Natural killer cell treated with Interleukin-12 subunit alpha and Interleukin-12 subunit beta and Interleukin-15 and Interleukin-18, amount 100 ng/mL, for 72 hours (primary cell): ENCODE measurements around the gene EGFR. TPM values are rescaled to one million over a fixed set of nuclear protein-coding genes. Genes with fewer than 3 reads are reported as not detected.

ENCODE experiments used
- ATAC-seq, 2 donors: fragments of 150-1000 bp; cut with Tn5 transposase in 1 of 2; sonication (Bioruptor Pico), chemical (Tn5 transposase) in 1 of 2; 2 replicates each; pipeline ENCODE4 v1.10.0; 2021
- DNase-seq: peaks from one replicate; pipeline ENCODE4 v3.0.0; 2022; ENCODE audit warnings: low spot score
- H3K27ac Mint-ChIP-seq, 2 donors: 1 replicate in 1 of 2; 2 replicates in 1 of 2; pipeline ENCODE4 v1.8.0; 2022; ENCODE audit warnings: mixed read lengths in 2 of 2, mild to moderate bottlenecking in 1 of 2, moderate library complexity in 1 of 2
- H3K27me3 Mint-ChIP-seq, 2 donors: 1 replicate in 1 of 2; 2 replicates in 1 of 2; pipeline ENCODE4 v1.8.0; 2022; ENCODE audit warnings: mixed read lengths in 2 of 2
- H3K36me3 Mint-ChIP-seq: one replicate; pipeline ENCODE4 v1.8.0; 2022; ENCODE audit warnings: mixed read lengths
- H3K4me1 Mint-ChIP-seq, 2 donors: 1 replicate in 1 of 2; 2 replicates in 1 of 2; pipeline ENCODE4 v1.8.0; 2022; ENCODE audit warnings: low read depth in 2 of 2, mixed read lengths in 2 of 2, mild to moderate bottlenecking in 1 of 2
- H3K4me3 Mint-ChIP-seq: one replicate; pipeline ENCODE4 v1.8.0; 2022; ENCODE audit warnings: mixed read lengths
- H3K9me3 Mint-ChIP-seq: 2 replicates; pipeline ENCODE4 v1.8.0; 2022; ENCODE audit warnings: mixed read lengths
- total RNA-seq, 2 donors: library from RNA; stranded (reverse); gene quantifications; one replicate each; pipeline ENCODE4 v1.2.3, GENCODE V29; 2022

The EGFR gene
- total RNA-seq, 2 donors from 2014 or later: not detected

DNA sequence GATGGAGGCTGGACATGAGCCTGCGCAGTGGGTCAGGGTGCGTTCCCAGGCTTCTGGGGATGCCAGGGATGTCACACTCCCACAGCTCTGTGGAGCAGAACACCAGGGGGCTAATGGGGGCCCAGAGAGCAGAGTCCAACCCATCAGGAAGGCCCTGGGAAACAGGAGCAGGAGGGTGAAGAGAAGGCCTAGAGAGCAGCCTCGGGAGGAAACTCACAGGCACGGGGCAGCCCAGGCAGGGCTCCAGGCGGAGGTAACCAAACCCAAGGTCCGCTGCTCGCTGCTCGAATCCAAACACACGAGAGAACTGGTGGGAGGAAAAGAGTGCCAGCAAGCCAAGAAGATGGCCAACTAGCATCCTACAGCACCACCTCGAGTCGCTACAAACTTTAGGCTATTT is 215.6 kb downstream of the EGFR start:
- peaks cover 6% of the 10 kb centered on the region for H3K36me3 Mint-ChIP-seq
- peaks cover 5% of the 10 kb centered on the region for H3K9me3 Mint-ChIP-seq
- no peaks in the 10 kb centered on the region for H3K4me1 Mint-ChIP-seq
- DNase-seq: no peak
- peaks cover 8 to 35% of the 10 kb centered on the region in 2 donors for H3K27me3 Mint-ChIP-seq
- no peak overlapping the region for H3K4me3 Mint-ChIP-seq
- ATAC-seq: no peak
- no peak overlapping the region for H3K27ac Mint-ChIP-seq

GRCh38 chr7:55235115-55235514 is 216.3 kb downstream of the EGFR start:
- no peak for DNase-seq

GRCh38 chr7:55235801-55236200 is 217.0 kb downstream of the EGFR start:
- H3K4me3 Mint-ChIP-seq: no peak overlapping the region
- H3K9me3 Mint-ChIP-seq: no peaks in the 10 kb centered on the region
- peaks cover 6 to 7% of the 10 kb centered on the region in 2 donors for H3K4me1 Mint-ChIP-seq
- DNase-seq (no peak), ATAC-seq (no peak)
- H3K27ac Mint-ChIP-seq: no peak overlapping the region
- H3K27me3 Mint-ChIP-seq: peaks cover 11 to 29% of the 10 kb centered on the region in 2 donors
- no peaks in the 10 kb centered on the region for H3K36me3 Mint-ChIP-seq

More at GRCh38 chr7:55235115-55235514, 216.3 kb downstream of the EGFR start:
- no peak overlapping the region for H3K4me3 Mint-ChIP-seq
- H3K4me1 Mint-ChIP-seq: peaks cover 0 to under 1% of the 10 kb centered on the region in 2 donors
- peaks cover 11 to 30% of the 10 kb centered on the region in 2 donors for H3K27me3 Mint-ChIP-seq
- H3K27ac Mint-ChIP-seq: no peak overlapping the region
- H3K36me3 Mint-ChIP-seq: no peaks in the 10 kb centered on the region
- ATAC-seq: no peak
- H3K9me3 Mint-ChIP-seq: no peaks in the 10 kb centered on the region

DNA sequence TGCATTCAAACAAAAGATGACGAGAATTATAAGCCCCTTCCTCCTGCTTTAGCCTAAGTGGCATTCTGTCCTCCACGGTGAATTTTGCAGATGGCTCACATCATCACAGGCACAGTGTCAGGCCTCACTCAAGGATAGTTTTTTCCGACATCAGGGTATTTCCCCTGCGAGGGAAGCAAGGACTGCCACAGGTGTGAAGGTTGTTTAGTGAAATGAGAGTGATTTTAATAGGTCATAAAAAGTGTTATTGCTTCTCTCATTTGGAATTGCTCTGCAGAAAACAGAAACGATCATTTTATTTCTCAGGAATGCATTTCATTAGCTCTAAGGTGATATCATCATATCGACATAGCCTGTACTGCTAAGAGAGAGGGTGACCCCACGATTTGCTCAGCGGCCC is 217.7 kb downstream of the EGFR start:
- H3K9me3 Mint-ChIP-seq: no peaks in the 10 kb centered on the region
- peaks cover 10 to 14% of the 10 kb centered on the region in 2 donors for H3K4me1 Mint-ChIP-seq
- no peak overlapping the region for H3K4me3 Mint-ChIP-seq
- H3K27ac Mint-ChIP-seq: no peak overlapping the region
- no peaks in the 10 kb centered on the region for H3K36me3 Mint-ChIP-seq
- H3K27me3 Mint-ChIP-seq: peaks cover 11 to 25% of the 10 kb centered on the region in 2 donors
- ATAC-seq (no peak), DNase-seq (no peak)

GRCh38 chr7:55237156-55237893 is 218.5 kb downstream of the EGFR start:
- Mint-ChIP-seq H3K4me1 (peaks cover 10 to 16% of the 10 kb centered on the region in 2 donors), H3K27ac (no peak overlapping the region), H3K27me3 (peaks cover 13 to 26% of the 10 kb centered on the region in 2 donors), H3K36me3 (no peaks in the 10 kb centered on the region), H3K9me3 (no peaks in the 10 kb centered on the region), H3K4me3 (no peak overlapping the region)
- ATAC-seq (no peak), DNase-seq (no peak)

DNA sequence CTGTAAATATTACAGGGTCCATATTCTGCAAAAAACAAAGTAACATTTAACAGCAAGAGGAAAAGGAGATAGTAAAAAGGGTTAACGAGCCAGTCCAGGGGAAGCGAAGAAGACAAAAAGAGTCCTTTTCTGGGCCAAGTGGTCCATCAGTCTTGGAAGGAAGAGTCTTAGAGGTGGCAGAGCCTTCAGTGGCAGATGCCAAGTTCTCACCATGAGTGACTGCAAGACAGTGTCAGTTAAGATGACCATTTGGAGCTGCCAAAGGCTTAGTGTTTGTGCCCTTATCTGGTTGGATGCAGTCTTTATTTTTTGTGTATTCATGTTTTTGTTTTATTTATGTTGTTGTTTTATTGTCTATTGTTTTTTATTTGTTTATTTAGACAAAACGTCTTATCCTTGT is 220.6 kb downstream of the EGFR start:
- ATAC-seq (no peak), DNase-seq (no peak)
- H3K4me1 Mint-ChIP-seq: peaks cover 10 to 16% of the 10 kb centered on the region in 2 donors
- H3K27me3 Mint-ChIP-seq: peaks cover 16 to 27% of the 10 kb centered on the region in 2 donors
- H3K36me3 Mint-ChIP-seq: no peaks in the 10 kb centered on the region
- no peak overlapping the region for H3K4me3 Mint-ChIP-seq
- no peak overlapping the region for H3K27ac Mint-ChIP-seq
- no peaks in the 10 kb centered on the region for H3K9me3 Mint-ChIP-seq

DNA sequence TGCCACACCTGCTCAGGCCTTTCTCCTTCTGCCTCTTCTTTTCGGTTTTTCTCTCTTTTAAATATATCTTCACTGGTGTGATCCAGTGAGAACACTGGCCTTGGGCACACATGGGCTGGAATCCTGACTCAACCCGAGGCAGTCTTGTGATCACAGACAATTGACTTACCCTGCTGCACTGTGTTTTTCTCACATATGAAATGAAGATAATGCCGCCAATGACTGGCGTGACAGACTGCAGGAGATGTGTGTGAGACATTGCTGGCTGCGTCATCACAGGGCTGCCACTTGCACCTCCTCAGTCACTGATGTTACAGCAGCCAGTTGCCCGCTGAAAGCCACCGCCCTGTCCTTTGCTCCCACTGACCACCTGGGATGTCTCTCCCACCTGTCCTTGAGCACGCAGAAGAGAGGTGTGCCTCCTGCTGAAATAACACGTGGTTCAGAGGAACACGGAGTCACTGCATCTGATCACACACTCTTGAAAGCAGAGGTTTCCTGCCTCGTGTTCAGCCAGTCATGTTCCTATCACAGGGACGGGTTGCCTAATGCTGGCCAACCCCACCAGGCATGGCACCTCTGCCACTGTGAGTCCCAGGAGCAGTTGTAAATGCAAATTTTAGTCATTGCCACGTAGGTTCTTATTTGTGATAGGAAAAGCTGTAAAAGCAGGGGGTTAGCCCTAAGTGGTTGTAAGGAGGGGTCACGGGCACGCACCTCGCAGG is 221.8 kb downstream of the EGFR start:
- peak overlapping the region; percentile 50 for H3K4me3 Mint-ChIP-seq
- H3K27me3 Mint-ChIP-seq: peaks cover 16 to 27% of the 10 kb centered on the region in 2 donors
- peak overlapping the region in 1 of 2 donors; percentile 11 for H3K27ac Mint-ChIP-seq
- ATAC-seq (peak; percentile 73 to 88), DNase-seq (no peak)
- H3K4me1 Mint-ChIP-seq: peaks cover 10 to 16% of the 10 kb centered on the region in 2 donors
- H3K9me3 Mint-ChIP-seq: no peaks in the 10 kb centered on the region
- no peaks in the 10 kb centered on the region for H3K36me3 Mint-ChIP-seq

- H3K27me3 Mint-ChIP-seq: peaks cover 14 to 17% of the 10 kb centered on the region in 2 donors
- no peak overlapping the region for H3K27ac Mint-ChIP-seq
- H3K36me3 Mint-ChIP-seq: no peaks in the 10 kb centered on the region
- H3K4me1 Mint-ChIP-seq: peaks cover 10 to 16% of the 10 kb centered on the region in 2 donors
- no peak for DNase-seq
- no peak for ATAC-seq
- H3K9me3 Mint-ChIP-seq: no peaks in the 10 kb centered on the region
- H3K4me3 Mint-ChIP-seq: no peak overlapping the region
These were observed 223.1 kb downstream of the EGFR start for GRCh38 chr7:55241958-55242357.

GRCh38 chr7:55242613-55243012 is 223.8 kb downstream of the EGFR start:
- H3K4me1 Mint-ChIP-seq: peaks cover 10 to 16% of the 10 kb centered on the region in 2 donors
- DNase-seq: no peak
- H3K27ac Mint-ChIP-seq: no peak overlapping the region
- no peak overlapping the region for H3K4me3 Mint-ChIP-seq
- H3K9me3 Mint-ChIP-seq: no peaks in the 10 kb centered on the region
- peaks cover 12 to 17% of the 10 kb centered on the region in 2 donors for H3K27me3 Mint-ChIP-seq
- no peak for ATAC-seq
- H3K36me3 Mint-ChIP-seq: no peaks in the 10 kb centered on the region

DNA sequence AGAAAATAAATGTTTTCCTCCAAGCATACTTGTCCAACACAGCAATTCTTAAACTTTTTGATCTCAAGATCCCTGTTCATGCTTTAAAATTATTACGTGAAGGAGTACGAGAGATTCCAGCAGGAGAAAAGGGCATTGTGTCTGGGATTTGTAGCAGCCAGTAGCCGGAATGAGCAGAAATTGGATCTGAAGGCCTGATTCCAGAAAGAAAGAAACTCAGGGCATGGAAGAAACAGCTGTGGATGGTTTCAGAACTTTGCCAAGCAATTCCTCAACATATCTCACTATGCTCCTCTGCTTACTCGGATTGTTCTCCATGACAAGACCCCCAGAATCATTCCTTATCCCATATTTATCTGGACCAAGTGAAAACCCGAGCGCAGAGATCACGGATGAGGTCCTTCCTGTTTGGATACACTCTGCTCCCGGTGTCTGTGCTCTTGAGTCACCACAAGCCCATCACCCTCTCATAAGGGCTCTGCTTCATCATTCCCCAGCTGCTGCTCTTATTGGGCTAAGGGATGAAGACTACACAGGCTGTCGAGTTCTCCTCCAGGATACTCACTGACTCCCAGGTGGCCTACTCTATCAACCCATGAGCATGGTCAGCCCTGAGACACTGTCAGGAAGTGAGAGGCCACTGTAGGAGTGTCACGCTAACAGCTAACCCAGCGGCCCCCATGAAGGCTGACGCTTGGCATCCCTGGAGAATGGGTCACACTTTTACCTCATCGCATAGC is 225.4 kb downstream of the EGFR start:
- Mint-ChIP-seq H3K4me3 (no peak overlapping the region), H3K4me1 (peaks cover 10 to 16% of the 10 kb centered on the region in 2 donors), H3K27ac (no peak overlapping the region)

DNA sequence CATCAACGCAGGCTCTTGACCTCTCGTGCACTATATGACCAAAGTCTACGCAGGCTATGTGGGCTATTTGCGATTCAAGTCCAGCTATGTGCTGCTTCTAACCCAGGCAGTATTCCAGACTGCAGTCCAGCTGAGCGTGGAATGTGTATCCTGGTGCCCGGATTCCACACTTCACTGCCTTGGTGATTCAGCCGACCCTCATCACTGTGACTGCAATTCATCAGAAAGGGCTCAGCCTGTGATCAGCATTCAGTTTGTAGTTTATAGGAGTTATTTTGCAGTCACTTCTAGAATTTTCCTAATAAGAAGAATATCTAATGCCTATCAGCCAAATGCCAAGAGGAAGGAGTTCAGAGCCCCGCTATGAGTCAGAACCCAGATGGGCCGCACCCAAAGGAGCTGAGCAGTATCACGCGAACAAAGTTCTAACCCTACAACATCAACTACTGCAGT is 226.5 kb downstream of the EGFR start:
- peaks cover 13 to 14% of the 10 kb centered on the region in 2 donors for H3K27me3 Mint-ChIP-seq
- no peak overlapping the region for H3K4me3 Mint-ChIP-seq

More for the DNA sequence above, 225.4 kb downstream of the EGFR start:
- DNase-seq (no peak), ATAC-seq (no peak)
- H3K36me3 Mint-ChIP-seq: no peaks in the 10 kb centered on the region
- peaks cover 16 to 17% of the 10 kb centered on the region in 2 donors for H3K27me3 Mint-ChIP-seq
- H3K9me3 Mint-ChIP-seq: no peaks in the 10 kb centered on the region

DNA sequence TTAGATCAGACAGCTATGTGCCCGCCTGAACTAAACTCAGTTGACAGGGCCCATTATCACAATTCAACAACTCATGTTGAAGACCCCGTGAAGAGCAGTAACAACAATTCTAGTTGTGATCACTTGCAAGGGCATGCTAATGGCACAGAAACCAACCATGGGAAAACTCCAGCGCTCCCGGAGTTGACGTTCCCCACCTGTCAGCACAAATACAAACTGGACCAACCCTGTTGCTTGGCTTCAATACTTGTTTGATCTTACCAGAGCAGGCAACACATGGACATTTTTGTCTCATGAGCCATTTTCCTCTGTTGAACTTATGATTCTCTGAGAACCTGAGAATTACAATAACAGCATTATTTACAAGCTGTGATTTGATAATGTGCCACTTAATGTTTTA is 227.4 kb downstream of the EGFR start:
- no peak for DNase-seq

More for the DNA sequence above, 226.5 kb downstream of the EGFR start:
- ATAC-seq: no peak
- Mint-ChIP-seq H3K36me3 (no peaks in the 10 kb centered on the region), H3K9me3 (no peaks in the 10 kb centered on the region), H3K27ac (no peak overlapping the region), H3K4me1 (peaks cover 10 to 14% of the 10 kb centered on the region in 2 donors)
- DNase-seq: no peak

GRCh38 chr7:55247428-55247827 is 228.6 kb downstream of the EGFR start:
- ATAC-seq (no peak), DNase-seq (no peak)
- Mint-ChIP-seq H3K4me1 (no peaks in the 10 kb centered on the region), H3K36me3 (no peaks in the 10 kb centered on the region), H3K4me3 (no peak overlapping the region), H3K27ac (no peak overlapping the region), H3K27me3 (peaks cover 20 to 21% of the 10 kb centered on the region in 2 donors), H3K9me3 (no peaks in the 10 kb centered on the region)

More for the DNA sequence above, 227.4 kb downstream of the EGFR start:
- no peak for ATAC-seq
- Mint-ChIP-seq H3K27ac (no peak overlapping the region), H3K9me3 (no peaks in the 10 kb centered on the region), H3K27me3 (peaks cover 16 to 18% of the 10 kb centered on the region in 2 donors), H3K36me3 (no peaks in the 10 kb centered on the region), H3K4me3 (no peak overlapping the region), H3K4me1 (peaks cover under 1 to 5% of the 10 kb centered on the region in 2 donors)
